ENCODE results near the gene MYO18A. TPM values are rescaled to one million over a fixed set of nuclear protein-coding genes. Genes with fewer than 3 reads are reported as not detected.

MYO18A gene
- total RNA-seq, 1 donor from 2014 or later, result 11.6 TPM

DNA sequence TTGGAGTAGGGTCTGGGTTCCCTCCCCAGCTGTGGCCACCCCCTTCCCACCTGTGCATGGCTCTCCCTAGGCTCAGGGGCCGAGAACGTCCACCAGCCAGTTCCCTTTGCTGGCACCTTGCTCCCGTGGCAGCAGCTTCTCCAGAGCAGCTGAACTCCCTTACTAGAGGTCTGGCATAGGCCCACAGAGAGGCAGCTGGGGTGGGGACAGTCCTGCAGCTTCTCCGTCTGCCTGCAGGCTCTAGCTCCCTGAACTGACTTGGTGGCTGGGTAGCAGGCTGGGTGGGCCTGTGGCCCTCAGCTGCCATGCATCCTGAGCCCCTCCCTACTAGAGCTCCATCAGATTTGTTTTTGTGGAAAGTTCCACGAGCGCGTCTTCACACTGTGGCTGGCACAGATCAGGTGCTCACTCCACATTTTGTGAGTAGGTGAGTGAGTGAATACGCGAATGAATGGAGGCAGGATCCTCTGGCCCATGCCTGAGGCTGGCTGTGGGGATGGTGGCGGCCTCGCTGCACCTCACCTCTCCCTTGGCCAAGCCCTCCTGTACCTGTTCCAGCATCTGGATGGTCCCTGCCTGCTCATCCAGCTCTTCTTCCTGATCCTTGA, 86.0 kb downstream of the MYO18A start:
- no peaks in the 10 kb centered on the region for H3K27me3 ChIP-seq
- no peak overlapping the region for H2AFZ ChIP-seq (replicated peaks)
- no peak for DNase-seq (ENCODE audit: low spot score)
- no peak overlapping the region for H3K9ac ChIP-seq
- no peaks in the 10 kb centered on the region for H3K9me3 ChIP-seq (ENCODE audit: low read depth)
- no peak overlapping the region for H3K27ac ChIP-seq
- Mint-ChIP-seq H3K4me1 (peaks cover 6% of the 10 kb centered on the region), H3K36me3 (peaks cover 21% of the 10 kb centered on the region), H3K4me3 (no peak overlapping the region), H3K27ac (peak overlapping the region; percentile 63), H3K27me3 (ENCODE audit: insufficient read depth, low read depth) (peaks cover 5% of the 10 kb centered on the region), H3K9me3 (no peaks in the 10 kb centered on the region)
- no peak overlapping the region for H3K4me2 ChIP-seq
- no peak overlapping the region for H3K4me3 ChIP-seq
- H3K4me1 ChIP-seq, result peaks cover 13% of the 10 kb centered on the region
- H3K79me2 ChIP-seq (ENCODE audit: low read depth), result no peaks in the 10 kb centered on the region
- TF ChIP-seq, protein P1, sequence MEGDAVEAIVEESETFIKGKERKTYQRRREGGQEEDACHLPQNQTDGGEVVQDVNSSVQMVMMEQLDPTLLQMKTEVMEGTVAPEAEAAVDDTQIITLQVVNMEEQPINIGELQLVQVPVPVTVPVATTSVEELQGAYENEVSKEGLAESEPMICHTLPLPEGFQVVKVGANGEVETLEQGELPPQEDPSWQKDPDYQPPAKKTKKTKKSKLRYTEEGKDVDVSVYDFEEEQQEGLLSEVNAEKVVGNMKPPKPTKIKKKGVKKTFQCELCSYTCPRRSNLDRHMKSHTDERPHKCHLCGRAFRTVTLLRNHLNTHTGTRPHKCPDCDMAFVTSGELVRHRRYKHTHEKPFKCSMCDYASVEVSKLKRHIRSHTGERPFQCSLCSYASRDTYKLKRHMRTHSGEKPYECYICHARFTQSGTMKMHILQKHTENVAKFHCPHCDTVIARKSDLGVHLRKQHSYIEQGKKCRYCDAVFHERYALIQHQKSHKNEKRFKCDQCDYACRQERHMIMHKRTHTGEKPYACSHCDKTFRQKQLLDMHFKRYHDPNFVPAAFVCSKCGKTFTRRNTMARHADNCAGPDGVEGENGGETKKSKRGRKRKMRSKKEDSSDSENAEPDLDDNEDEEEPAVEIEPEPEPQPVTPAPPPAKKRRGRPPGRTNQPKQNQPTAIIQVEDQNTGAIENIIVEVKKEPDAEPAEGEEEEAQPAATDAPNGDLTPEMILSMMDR (IDR thresholded peaks at IDR 0.05), result no peak
- no peak for TF ChIP-seq EZH2 (IDR thresholded peaks at IDR 0.05)
- no peak for TF ChIP-seq EZH2phosphoT487 (IDR thresholded peaks at IDR 0.05)
- H4K20me1 ChIP-seq (ENCODE audit: low read depth), result no peaks in the 10 kb centered on the region
- H3K36me3 ChIP-seq, result no peaks in the 10 kb centered on the region
- H3F3A ChIP-seq (ENCODE audit: low read depth), result peaks cover 9% of the 10 kb centered on the region

DNA sequence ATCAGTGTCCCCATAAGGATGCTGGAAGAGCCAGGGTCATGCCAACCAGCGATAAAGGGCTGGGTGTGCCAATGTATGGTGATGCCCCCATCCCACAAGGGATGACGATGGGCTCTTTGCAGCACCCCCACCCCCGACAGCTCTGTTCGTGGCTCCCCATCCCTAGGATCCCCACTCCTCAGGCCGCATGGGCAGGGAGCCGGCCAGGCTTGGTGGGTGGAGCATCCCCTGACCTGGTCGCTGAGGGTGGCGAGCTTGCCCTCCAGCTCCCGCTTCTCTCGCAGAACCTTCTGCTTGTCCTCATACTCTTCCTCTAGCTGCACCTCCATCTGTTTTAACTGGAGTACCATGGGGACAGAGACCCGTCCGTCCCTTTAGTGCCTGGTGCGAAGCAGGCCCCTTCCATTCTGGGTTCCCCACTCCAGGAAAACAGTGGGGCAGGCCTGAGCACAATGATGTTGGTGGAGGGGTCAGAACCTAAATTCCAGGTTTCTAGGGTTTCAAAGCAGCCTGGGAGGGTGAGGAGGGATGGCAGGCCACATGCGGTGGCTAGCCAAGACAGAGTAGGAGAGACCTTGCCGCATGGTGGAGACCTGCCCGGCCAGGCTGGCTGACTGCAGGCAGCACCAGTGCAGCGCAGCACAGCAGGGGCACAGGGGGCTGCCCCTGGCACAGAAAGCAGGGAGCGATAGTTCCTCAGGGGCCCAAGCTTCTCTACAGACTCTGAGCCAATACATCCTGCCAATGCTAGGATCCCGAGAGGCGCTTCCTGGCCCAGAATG, 86.9 kb downstream of the MYO18A start:
- peaks cover 6% of the 10 kb centered on the region for H3K4me1 Mint-ChIP-seq
- H3K9me3 Mint-ChIP-seq, result no peaks in the 10 kb centered on the region
- peaks cover 9% of the 10 kb centered on the region for H3K27me3 Mint-ChIP-seq (ENCODE audit: insufficient read depth, low read depth)
- Histone ChIP-seq H3K9me3 (ENCODE audit: low read depth) (no peaks in the 10 kb centered on the region), H3K4me2 (no peak overlapping the region), H3K27me3 (no peaks in the 10 kb centered on the region), H3K4me3 (no peak overlapping the region), H3K9ac (no peak overlapping the region), H4K20me1 (ENCODE audit: low read depth) (no peaks in the 10 kb centered on the region), H3K36me3 (no peaks in the 10 kb centered on the region), H2AFZ (replicated peaks) (no peak overlapping the region), H3K79me2 (ENCODE audit: low read depth) (no peaks in the 10 kb centered on the region), H3K4me1 (peaks cover 13% of the 10 kb centered on the region), H3F3A (ENCODE audit: low read depth) (peaks cover 14% of the 10 kb centered on the region), H3K27ac (no peak overlapping the region)
- TF ChIP-seq EZH2phosphoT487 (IDR thresholded peaks at IDR 0.05) (no peak), EZH2 (IDR thresholded peaks at IDR 0.05) (no peak)
- TF ChIP-seq, protein P1 (IDR thresholded peaks at IDR 0.05), result no peak
- DNase-seq (ENCODE audit: low spot score), result no peak
- no peak overlapping the region for H3K4me3 Mint-ChIP-seq
- H3K27ac Mint-ChIP-seq, result no peak overlapping the region
- H3K36me3 Mint-ChIP-seq, result peaks cover 20% of the 10 kb centered on the region

DNA sequence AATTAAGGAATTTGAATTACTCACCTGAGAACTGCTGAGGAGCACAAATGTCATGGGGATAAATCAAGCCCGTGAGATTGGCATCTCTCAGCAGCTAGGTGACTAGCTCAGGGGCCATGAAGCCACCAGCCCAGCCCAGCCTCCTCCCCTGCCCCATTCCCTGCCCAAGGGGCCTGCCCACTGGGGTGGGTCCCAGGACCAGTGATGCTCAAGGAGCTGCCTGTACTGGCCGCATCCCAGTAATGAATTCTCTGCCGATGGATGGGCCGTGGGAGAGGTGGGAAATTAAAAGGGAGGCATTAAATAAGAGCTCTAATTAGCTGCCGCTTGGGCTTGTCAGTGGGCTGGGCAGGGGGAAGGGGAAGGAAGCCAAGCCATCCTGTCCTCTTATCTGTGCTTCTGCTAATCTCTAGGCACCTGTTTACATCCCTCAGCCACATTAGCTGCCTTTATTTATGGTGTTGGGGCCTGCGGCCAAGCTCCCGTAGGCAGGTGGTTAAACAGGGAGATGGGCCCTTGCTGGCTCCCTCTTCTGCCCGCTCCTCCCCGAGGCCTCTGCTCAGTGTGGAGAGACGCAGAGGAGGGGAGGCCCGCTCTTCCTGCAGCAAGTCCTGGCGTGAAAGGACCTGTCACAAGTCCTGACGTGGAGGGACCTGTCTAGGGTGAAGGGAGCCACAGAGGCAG, 88.5 kb downstream of the MYO18A start:
- peaks cover 7% of the 10 kb centered on the region for H3K27me3 Mint-ChIP-seq (ENCODE audit: insufficient read depth, low read depth)
- no peaks in the 10 kb centered on the region for H3K36me3 ChIP-seq
- no peaks in the 10 kb centered on the region for H3K9me3 Mint-ChIP-seq
- H3K27ac Mint-ChIP-seq, result no peak overlapping the region
- peaks cover 24% of the 10 kb centered on the region for H3K4me1 ChIP-seq
- TF ChIP-seq EZH2phosphoT487 (IDR thresholded peaks at IDR 0.05) (no peak), EZH2 (IDR thresholded peaks at IDR 0.05) (no peak)
- TF ChIP-seq, protein P1 (IDR thresholded peaks at IDR 0.05), result no peak
- peaks cover 15% of the 10 kb centered on the region for H3K36me3 Mint-ChIP-seq
- H3K27ac ChIP-seq, result no peak overlapping the region
- H3F3A ChIP-seq (ENCODE audit: low read depth), result peaks cover 27% of the 10 kb centered on the region
- no peak for DNase-seq (ENCODE audit: low spot score)
- no peak overlapping the region for H3K4me3 ChIP-seq
- no peaks in the 10 kb centered on the region for H3K9me3 ChIP-seq (ENCODE audit: low read depth)
- H3K4me3 Mint-ChIP-seq, result no peak overlapping the region
- H3K79me2 ChIP-seq (ENCODE audit: low read depth), result no peaks in the 10 kb centered on the region
- no peaks in the 10 kb centered on the region for H3K27me3 ChIP-seq
- peaks cover 6% of the 10 kb centered on the region for H3K4me1 Mint-ChIP-seq
- H3K4me2 ChIP-seq, result peak overlapping the region; percentile 24
- H4K20me1 ChIP-seq (ENCODE audit: low read depth), result no peaks in the 10 kb centered on the region
- H3K9ac ChIP-seq, result no peak overlapping the region
- no peak overlapping the region for H2AFZ ChIP-seq (replicated peaks)
